K562 (cell line): Measurements from ENCODE around the gene IZUMO4. TPM values are rescaled to one million over a fixed set of nuclear protein-coding genes. Genes with fewer than 3 reads are reported as not detected.

Experiments used
- ATF3 ChIP-seq, 2 experiments: fragments of 450-650 bp in 1 of 2; sonication (generic) in 1 of 2; formaldehyde crosslinking in 1 of 2; IDR thresholded peaks in 1 of 2; conservative IDR thresholded peaks in 1 of 2; 2 replicates each; pipeline versions ENCODE4 v1.6.1 to v1.8.1; 2016 to 2023; ENCODE audit warnings: mild to moderate bottlenecking in 2 of 2, moderate library complexity in 2 of 2, inconsistent platforms in 1 of 2, missing genetic modification reagents in 1 of 2
- BCLAF1 ChIP-seq, 2 experiments: fragments of 450-650 bp in 1 of 2; IDR thresholded peaks; 2 replicates each; pipeline ENCODE4 v1.6.1; 2011 to 2017; ENCODE audit warnings: low read depth in 2 of 2, antibody characterized with exemption in 1 of 2, borderline replicate concordance in 1 of 2, low read length in 1 of 2, mild to moderate bottlenecking in 1 of 2, mixed read lengths in 1 of 2; ENCODE audit not compliant: control insufficient read depth in 1 of 2
- CCAR2 ChIP-seq: fragments of 200-400 bp; formaldehyde crosslinking; IDR thresholded peaks from 2 replicates; pipeline ENCODE4 v1.6.1; 2017; ENCODE audit warnings: mild to moderate bottlenecking, low read depth, low read length
- CREM ChIP-seq: IDR thresholded peaks from 2 replicates; pipeline ENCODE4 v1.6.1; 2014; ENCODE audit warnings: antibody characterized with exemption, low read depth
- E2F1 ChIP-seq: sonication (generic); formaldehyde crosslinking; IDR thresholded peaks from 2 replicates; pipeline ENCODE4 v1.8.1; 2023; ENCODE audit warnings: mild to moderate bottlenecking, missing genetic modification reagents, moderate library complexity
- ETV5 ChIP-seq: sonication (generic); formaldehyde crosslinking; IDR thresholded peaks from 2 replicates; pipeline ENCODE4 v1.4.0; 2020; ENCODE audit warnings: low read depth, mild to moderate bottlenecking, missing genetic modification reagents
- ZBTB12 ChIP-seq: fragments of 250-450 bp; sonication (Bioruptor Pico); IDR thresholded peaks from 2 replicates; pipeline ENCODE4 v1.4.0; 2020
- ZNF23 ChIP-seq: fragments of 250-450 bp; sonication (Bioruptor Pico); IDR thresholded peaks from 2 replicates; pipeline ENCODE4 v1.4.0; 2020; ENCODE audit warnings: mild to moderate bottlenecking
- polyA plus RNA-seq, 8 experiments: library from polyadenylated mRNA; depleted of rRNA in 4 of 8; stranded (reverse) in 5 of 8; unstranded in 3 of 8; fragments of >200 nt; fragmentation: Nextera tagmentation in 2 of 8; fragmentation: Illumina TruSeq in 1 of 8; extraction: Ambion mirVana in 2 of 8; extraction: Trizol in 1 of 8; gene quantifications; 2 replicates each; pipeline versions ENCODE4 v1.2.1 to v1.2.3, GENCODE V29; 2011 to 2014; ENCODE audit warnings: inconsistent platforms in 1 of 8, missing spikeins in 1 of 8
- total RNA-seq, 7 experiments: library from RNA; depleted of rRNA in 6 of 7; stranded (reverse); fragments of >200 nt in 6 of 7; fragmentation: Illumina TruSeq in 2 of 7; extraction: Trizol in 2 of 7; gene quantifications; 2 replicates each; pipeline versions ENCODE4 v1.2.1 to v1.2.3, GENCODE V29; 2011 to 2021; ENCODE audit warnings: low replicate concordance in 1 of 7
- TF ChIP-seq, protein P1 (sequence below), 3 experiments: fragments of 200-800 bp in 1 of 3; fragments of 250-450 bp in 1 of 3; fragments of 450-650 bp in 1 of 3; sonication (Bioruptor Pico) in 1 of 3; sonication (Bioruptor generic) in 1 of 3; formaldehyde crosslinking in 1 of 3; IDR thresholded peaks; 2 replicates each; pipeline versions ENCODE4 v1.6.1 to v1.8.0; 2016 to 2022; ENCODE audit warnings: mild to moderate bottlenecking in 2 of 3, missing genetic modification characterization in 2 of 3, missing compliant biosample characterization in 1 of 3, moderate library complexity in 1 of 3
- TF ChIP-seq, protein P2 (sequence below): fragments of 450-650 bp; IDR thresholded peaks from 2 replicates; pipeline ENCODE4 v1.6.1; 2018; ENCODE audit not compliant: partially characterized antibody

IZUMO4 gene
- total and polyA plus RNA-seq, 9 of the 15 experiments (the other 6 are each of a cell fraction or from before 2014, with no cell fraction given): 0.07 to 3.9 (median 1.2) TPM

DNA sequence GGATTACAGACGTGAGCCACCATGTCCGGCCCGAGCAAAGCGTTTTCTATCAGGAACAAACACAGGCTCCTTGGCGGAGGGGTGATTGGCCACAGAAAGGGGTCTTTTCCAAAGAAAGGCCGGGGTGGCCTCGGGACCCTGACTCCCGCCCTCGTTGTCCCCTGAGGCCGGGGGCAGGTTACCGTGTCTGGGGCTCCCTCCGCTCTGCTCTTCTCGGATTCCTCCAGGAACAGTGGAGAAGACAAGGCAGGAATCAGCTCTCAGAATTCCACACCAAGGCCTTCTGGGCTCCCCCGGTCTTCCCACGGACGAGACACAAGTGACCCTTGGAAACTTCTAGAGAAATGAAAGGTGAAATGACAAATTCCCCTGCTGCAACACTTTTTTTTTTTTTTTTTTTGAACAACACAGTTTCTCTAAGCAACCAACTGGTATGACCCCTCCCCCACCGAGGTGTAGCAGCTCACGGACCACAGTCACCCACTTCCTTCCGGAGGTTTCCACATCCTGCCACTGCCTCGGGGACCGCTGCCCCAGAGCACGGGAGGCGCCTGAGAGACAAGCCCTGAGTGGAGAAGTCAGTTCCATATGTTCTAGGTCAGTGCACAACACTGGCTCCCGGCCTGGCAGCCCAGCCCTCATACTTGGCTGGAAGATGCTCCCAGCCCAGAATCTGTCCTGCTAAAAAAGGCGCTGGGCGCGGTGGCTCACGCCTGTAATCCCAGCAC is 11.6 kb upstream of the IZUMO4 start (continued):
- TF ChIP-seq, protein P1, sequence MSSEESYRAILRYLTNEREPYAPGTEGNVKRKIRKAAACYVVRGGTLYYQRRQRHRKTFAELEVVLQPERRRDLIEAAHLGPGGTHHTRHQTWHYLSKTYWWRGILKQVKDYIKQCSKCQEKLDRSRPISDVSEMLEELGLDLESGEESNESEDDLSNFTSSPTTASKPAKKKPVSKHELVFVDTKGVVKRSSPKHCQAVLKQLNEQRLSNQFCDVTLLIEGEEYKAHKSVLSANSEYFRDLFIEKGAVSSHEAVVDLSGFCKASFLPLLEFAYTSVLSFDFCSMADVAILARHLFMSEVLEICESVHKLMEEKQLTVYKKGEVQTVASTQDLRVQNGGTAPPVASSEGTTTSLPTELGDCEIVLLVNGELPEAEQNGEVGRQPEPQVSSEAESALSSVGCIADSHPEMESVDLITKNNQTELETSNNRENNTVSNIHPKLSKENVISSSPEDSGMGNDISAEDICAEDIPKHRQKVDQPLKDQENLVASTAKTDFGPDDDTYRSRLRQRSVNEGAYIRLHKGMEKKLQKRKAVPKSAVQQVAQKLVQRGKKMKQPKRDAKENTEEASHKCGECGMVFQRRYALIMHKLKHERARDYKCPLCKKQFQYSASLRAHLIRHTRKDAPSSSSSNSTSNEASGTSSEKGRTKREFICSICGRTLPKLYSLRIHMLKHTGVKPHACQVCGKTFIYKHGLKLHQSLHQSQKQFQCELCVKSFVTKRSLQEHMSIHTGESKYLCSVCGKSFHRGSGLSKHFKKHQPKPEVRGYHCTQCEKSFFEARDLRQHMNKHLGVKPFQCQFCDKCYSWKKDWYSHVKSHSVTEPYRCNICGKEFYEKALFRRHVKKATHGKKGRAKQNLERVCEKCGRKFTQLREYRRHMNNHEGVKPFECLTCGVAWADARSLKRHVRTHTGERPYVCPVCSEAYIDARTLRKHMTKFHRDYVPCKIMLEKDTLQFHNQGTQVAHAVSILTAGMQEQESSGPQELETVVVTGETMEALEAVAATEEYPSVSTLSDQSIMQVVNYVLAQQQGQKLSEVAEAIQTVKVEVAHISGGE (CRISPR knock-in tag; IDR thresholded peaks at IDR 0.05): peak in 2 of 3 experiments; percentile 76 to 79; a peak in 4 of 6 replicates
- no peak for TF ChIP-seq E2F1 (CRISPR knock-in tag)
- 0 out of 2 replicates have a peak, but pooled peaks have one; percentile 28 for TF ChIP-seq CREM
- peak; percentile 89 for TF ChIP-seq ETV5 (CRISPR knock-in tag)
- TF ChIP-seq BCLAF1 (IDR thresholded peaks at IDR 0.05; ENCODE audit: borderline replicate concordance in 1 of 2, control insufficient read depth in 1 of 2, low read depth in 2 of 2, low read length in 1 of 2): no peak
- no peak for TF ChIP-seq ZNF23 (CRISPR knock-in tag)
- no peak for TF ChIP-seq ATF3 (IDR thresholded peaks at IDR 0.05)
- TF ChIP-seq ATF3 (CRISPR knock-in tag; conservative IDR thresholded peaks at IDR 0.05): no peak
- no peak for TF ChIP-seq ZBTB12
- no peak for TF ChIP-seq CCAR2
- TF ChIP-seq, protein P2, sequence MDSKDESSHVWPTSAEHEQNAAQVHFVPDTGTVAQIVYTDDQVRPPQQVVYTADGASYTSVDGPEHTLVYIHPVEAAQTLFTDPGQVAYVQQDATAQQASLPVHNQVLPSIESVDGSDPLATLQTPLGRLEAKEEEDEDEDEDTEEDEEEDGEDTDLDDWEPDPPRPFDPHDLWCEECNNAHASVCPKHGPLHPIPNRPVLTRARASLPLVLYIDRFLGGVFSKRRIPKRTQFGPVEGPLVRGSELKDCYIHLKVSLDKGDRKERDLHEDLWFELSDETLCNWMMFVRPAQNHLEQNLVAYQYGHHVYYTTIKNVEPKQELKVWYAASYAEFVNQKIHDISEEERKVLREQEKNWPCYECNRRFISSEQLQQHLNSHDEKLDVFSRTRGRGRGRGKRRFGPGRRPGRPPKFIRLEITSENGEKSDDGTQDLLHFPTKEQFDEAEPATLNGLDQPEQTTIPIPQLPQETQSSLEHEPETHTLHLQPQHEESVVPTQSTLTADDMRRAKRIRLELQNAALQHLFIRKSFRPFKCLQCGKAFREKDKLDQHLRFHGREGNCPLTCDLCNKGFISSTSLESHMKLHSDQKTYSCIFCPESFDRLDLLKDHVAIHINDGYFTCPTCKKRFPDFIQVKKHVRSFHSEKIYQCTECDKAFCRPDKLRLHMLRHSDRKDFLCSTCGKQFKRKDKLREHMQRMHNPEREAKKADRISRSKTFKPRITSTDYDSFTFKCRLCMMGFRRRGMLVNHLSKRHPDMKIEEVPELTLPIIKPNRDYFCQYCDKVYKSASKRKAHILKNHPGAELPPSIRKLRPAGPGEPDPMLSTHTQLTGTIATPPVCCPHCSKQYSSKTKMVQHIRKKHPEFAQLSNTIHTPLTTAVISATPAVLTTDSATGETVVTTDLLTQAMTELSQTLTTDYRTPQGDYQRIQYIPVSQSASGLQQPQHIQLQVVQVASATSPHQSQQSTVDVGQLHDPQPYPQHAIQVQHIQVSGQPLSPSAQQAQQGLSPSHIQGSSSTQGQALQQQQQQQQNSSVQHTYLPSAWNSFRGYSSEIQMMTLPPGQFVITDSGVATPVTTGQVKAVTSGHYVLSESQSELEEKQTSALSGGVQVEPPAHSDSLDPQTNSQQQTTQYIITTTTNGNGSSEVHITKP: no peak
